ENCODE results near the gene MSGN1.

DNA sequence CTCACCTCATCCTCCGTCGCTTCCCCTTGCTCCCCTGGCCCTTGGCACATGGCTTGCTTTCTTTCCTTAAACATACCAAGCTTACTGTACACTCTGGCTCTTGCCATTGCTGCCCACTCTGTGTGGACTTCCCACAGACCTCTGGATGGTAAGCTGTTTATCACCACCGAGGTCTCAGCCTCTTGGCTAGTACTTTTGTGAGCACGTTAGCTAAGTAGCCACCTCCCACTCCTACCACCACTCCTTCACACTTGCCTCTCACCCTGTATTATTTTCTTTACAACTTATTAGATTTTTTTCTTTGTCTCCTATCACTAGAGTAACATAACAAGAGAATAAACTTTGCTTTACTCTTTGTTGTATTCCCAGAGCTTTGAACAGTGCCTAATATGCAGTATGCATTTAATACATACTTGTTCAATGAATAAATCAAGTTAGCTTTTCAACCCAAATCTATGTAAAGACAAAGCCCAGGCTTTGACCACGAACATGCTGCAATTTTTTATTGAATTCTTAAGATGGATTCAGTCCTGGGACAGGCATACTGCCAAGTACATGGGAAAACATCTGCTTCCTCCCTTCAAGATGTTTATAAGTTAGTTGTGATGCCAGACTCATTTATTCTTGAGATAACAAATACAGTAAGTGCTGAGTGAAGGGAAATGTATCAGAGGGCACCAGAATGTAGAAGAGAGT lies 25.0 kb upstream of the MSGN1 start:
- TF ChIP-seq, protein P1, sequence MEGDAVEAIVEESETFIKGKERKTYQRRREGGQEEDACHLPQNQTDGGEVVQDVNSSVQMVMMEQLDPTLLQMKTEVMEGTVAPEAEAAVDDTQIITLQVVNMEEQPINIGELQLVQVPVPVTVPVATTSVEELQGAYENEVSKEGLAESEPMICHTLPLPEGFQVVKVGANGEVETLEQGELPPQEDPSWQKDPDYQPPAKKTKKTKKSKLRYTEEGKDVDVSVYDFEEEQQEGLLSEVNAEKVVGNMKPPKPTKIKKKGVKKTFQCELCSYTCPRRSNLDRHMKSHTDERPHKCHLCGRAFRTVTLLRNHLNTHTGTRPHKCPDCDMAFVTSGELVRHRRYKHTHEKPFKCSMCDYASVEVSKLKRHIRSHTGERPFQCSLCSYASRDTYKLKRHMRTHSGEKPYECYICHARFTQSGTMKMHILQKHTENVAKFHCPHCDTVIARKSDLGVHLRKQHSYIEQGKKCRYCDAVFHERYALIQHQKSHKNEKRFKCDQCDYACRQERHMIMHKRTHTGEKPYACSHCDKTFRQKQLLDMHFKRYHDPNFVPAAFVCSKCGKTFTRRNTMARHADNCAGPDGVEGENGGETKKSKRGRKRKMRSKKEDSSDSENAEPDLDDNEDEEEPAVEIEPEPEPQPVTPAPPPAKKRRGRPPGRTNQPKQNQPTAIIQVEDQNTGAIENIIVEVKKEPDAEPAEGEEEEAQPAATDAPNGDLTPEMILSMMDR (IDR thresholded peaks at IDR 0.05; ENCODE audit: low read length), result no peak
- TF ChIP-seq EZH2 (IDR thresholded peaks at IDR 0.05; ENCODE audit: borderline replicate concordance, low read length), result no peak

All from OCI-LY1 (cell line).